Adrenal gland (tissue), 5 donors: ENCODE results near the gene SHANK3.

Source experiments
- CTCF ChIP-seq, 6 experiments: fragments of 450-650 bp in 4 of 6; fragments of 200-600 bp in 2 of 6; sonication (generic) in 1 of 6; IDR thresholded peaks; 1 replicate in 5 of 6; 2 replicates in 1 of 6; pipeline versions ENCODE4 v1.5.1 to v1.8.0; 2016 to 2021; ENCODE audit warnings: antibody characterized with exemption in 6 of 6, mild to moderate bottlenecking in 2 of 6, moderate library complexity in 1 of 6
- POLR2A ChIP-seq, 2 donors: fragments of 450-650 bp; IDR thresholded peaks; one replicate each; pipeline ENCODE4 v1.6.1; 2017; ENCODE audit warnings: antibody characterized with exemption in 2 of 2, mild to moderate bottlenecking in 2 of 2, moderate library complexity in 1 of 2
- donor health status: DM: no; HTN: no; CAD: no.

GRCh38 chr22:50665212-50665611 is 7.4 kb upstream of the SHANK3 start:
- TF ChIP-seq CTCF (IDR thresholded peaks at IDR 0.05), result no peak
- TF ChIP-seq POLR2A (IDR thresholded peaks at IDR 0.05), result no peak
